Psoas muscle (tissue), 8 donors: ENCODE results near the gene PHOX2A. TPM values are rescaled to one million over a fixed set of nuclear protein-coding genes. Genes with fewer than 3 reads are reported as not detected.

Experiments used
- ATAC-seq, 4 donors: fragments of 200-7000 bp; cut with Tn5 transposase; one replicate each; pipeline ENCODE4 v1.9.1; 2020; ENCODE audit warnings: moderate library complexity in 3 of 4, mild to moderate bottlenecking in 2 of 4
- DNase-seq, 2 donors: peaks; one replicate each; pipeline ENCODE4 v3.0.0-alpha.2; 2020
- H3K27ac ChIP-seq: fragments of 200-600 bp; one replicate; pipeline ENCODE4 v1.8.0; 2022
- H3K27me3 ChIP-seq, 3 donors: fragments of 200-600 bp in 1 of 3; one replicate each; pipeline versions ENCODE4 v1.6.1 to v1.8.0; 2013 to 2022; ENCODE audit warnings: low read length in 2 of 3, mild to moderate bottlenecking in 2 of 3, moderate library complexity in 1 of 3; ENCODE audit not compliant: insufficient read depth in 3 of 3
- H3K36me3 ChIP-seq, 2 donors: fragments of 200-600 bp in 1 of 2; one replicate each; pipeline versions ENCODE4 v1.6.1 to v1.8.0; 2013 to 2022; ENCODE audit warnings: low read depth in 1 of 2, mild to moderate bottlenecking in 1 of 2, moderate library complexity in 1 of 2; ENCODE audit not compliant: insufficient read depth in 1 of 2
- H3K4me1 ChIP-seq: fragments of 200-600 bp; one replicate; pipeline ENCODE4 v1.8.0; 2022
- H3K4me3 ChIP-seq: fragments of 200-600 bp; one replicate; pipeline ENCODE4 v1.8.0; 2022; ENCODE audit warnings: mild to moderate bottlenecking
- H3K9me3 ChIP-seq: fragments of 200-600 bp; one replicate; pipeline ENCODE4 v1.8.0; 2022
- WGBS, 3 donors: extraction: QIAGEN DNeasy Blood & Tissue Kit; methylation state at CpG; one replicate each; pipeline versions ENCODE4 v1.1.6 to v1.1.7; 2013; 5-methylcytosine and 5-hydroxymethylcytosine counted together
- intact Hi-C, 2 donors: fragments of 100-400 bp; cut with DNase I; formaldehyde crosslinking; loops; one replicate each; pipeline versions ENCODE4 v1.11.0 to v1.14.2; 2022
- polyA plus RNA-seq, 3 donors: library from polyadenylated mRNA; stranded (reverse); fragments of 200-250 nt; gene quantifications; one replicate each; pipeline ENCODE4 v1.2.3, GENCODE V29; 2013
- total RNA-seq, 4 donors: library from RNA; stranded (reverse); fragmentation: NEBNext Ultra II Directional in 2 of 4; extraction: Animal tissue kit (Norgen Biotek cat#: 25700) in 2 of 4; gene quantifications; one replicate each; pipeline versions ENCODE4 v1.2.1 to v1.2.4, GENCODE V29; 2021 to 2023
- TF ChIP-seq, protein P1 (sequence below): fragments of 200-600 bp; IDR thresholded peaks from one replicate; pipeline ENCODE4 v1.8.0; 2022; ENCODE audit warnings: antibody characterized with exemption
- donor health status: healthy with polysubstance abuse.
- donor health status: DM: no; HTN: no; CAD: no; lungs with moderate emphysema.
- donor health status: Bipolar disorder and iron deficiency.
- donor health status: healthy.
- donor health status: DM: yes; HTN: yes; CAD: no.
- donor health status: DM: no; HTN: no; CAD: no.
- donor health status: DM: no; HTN: no; CAD: no.
- donor health status: DM: yes; HTN: yes; CAD: no.

PHOX2A gene
- total and polyA plus RNA-seq, 7 donors: 0.07 TPM; not detected in 6

DNA sequence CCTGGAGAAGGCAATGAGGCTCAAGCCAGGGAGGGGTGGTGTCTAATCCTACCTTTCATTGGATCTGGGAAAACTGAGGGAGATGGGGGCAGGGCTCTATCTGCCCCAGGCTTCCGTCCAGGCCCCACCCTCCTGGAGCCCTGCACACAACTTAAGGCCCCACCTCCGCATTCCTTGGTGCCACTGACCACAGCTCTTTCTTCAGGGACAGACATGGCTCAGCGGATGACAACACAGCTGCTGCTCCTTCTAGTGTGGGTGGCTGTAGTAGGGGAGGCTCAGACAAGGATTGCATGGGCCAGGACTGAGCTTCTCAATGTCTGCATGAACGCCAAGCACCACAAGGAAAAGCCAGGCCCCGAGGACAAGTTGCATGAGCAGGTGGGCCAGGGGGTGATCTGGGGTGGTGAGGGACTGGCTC, 52.0 kb downstream of the PHOX2A start, which contains the start of gene FOLR1:
Gene FOLR1 (plus strand): TSS at position 180 of the 421 bp plus-strand sequence. CDS start 34 bp downstream, at position 214.
- no peaks in the 10 kb centered on the region for H3K27me3 ChIP-seq
- TF ChIP-seq, protein P1, sequence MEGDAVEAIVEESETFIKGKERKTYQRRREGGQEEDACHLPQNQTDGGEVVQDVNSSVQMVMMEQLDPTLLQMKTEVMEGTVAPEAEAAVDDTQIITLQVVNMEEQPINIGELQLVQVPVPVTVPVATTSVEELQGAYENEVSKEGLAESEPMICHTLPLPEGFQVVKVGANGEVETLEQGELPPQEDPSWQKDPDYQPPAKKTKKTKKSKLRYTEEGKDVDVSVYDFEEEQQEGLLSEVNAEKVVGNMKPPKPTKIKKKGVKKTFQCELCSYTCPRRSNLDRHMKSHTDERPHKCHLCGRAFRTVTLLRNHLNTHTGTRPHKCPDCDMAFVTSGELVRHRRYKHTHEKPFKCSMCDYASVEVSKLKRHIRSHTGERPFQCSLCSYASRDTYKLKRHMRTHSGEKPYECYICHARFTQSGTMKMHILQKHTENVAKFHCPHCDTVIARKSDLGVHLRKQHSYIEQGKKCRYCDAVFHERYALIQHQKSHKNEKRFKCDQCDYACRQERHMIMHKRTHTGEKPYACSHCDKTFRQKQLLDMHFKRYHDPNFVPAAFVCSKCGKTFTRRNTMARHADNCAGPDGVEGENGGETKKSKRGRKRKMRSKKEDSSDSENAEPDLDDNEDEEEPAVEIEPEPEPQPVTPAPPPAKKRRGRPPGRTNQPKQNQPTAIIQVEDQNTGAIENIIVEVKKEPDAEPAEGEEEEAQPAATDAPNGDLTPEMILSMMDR: no peak
- H3K27ac ChIP-seq: no peak within 1 kb of the TSS
- ATAC-seq: no peak
- intact Hi-C loops: no loop called here
- H3K9me3 ChIP-seq: no peaks in the 10 kb centered on the region
- no peak within 1 kb of the TSS for H3K4me3 ChIP-seq
- no peaks in the 10 kb centered on the region for H3K36me3 ChIP-seq
- H3K4me1 ChIP-seq: no peaks in the 10 kb centered on the region
- DNase-seq: no peak
- WGBS, 3 donors: 65 to 81% (median 76%) methylated on average over 5 of the region's 5 CpGs

DNA sequence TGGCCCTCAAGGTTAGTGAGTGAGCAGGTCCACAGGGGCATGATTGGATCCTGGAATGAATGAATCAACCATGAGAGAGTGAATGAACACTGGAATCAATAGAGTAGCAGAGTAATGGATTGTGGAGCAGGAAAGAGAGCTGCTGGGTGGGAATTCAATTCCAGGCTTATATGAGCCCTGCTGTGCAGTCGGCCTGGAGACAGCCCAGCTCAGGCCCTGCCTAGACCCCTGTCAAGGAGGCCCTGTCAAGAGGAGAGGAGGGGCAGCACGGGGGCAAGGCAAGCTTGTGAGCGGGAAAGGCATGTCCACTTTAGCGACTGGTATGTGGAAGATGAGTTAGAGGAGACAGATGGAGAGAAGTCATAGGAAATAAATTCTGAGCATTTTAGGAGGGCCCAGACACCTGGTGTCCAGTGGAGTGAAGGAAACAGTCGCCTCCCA, 53.3 kb downstream of the PHOX2A start:
- no peak overlapping the region for H3K27ac ChIP-seq
- H3K36me3 ChIP-seq: no peaks in the 10 kb centered on the region
- no peaks in the 10 kb centered on the region for H3K27me3 ChIP-seq
- TF ChIP-seq, protein P1: no peak
- no peak overlapping the region for H3K4me3 ChIP-seq
- 73 to 81% (median 76%) methylated on average over 5 of the region's 5 CpGs for WGBS, 3 donors
- DNase-seq (no peak), ATAC-seq (no peak)
- H3K4me1 ChIP-seq: no peaks in the 10 kb centered on the region
- intact Hi-C loops: no loop called here
- H3K9me3 ChIP-seq: no peaks in the 10 kb centered on the region

DNA sequence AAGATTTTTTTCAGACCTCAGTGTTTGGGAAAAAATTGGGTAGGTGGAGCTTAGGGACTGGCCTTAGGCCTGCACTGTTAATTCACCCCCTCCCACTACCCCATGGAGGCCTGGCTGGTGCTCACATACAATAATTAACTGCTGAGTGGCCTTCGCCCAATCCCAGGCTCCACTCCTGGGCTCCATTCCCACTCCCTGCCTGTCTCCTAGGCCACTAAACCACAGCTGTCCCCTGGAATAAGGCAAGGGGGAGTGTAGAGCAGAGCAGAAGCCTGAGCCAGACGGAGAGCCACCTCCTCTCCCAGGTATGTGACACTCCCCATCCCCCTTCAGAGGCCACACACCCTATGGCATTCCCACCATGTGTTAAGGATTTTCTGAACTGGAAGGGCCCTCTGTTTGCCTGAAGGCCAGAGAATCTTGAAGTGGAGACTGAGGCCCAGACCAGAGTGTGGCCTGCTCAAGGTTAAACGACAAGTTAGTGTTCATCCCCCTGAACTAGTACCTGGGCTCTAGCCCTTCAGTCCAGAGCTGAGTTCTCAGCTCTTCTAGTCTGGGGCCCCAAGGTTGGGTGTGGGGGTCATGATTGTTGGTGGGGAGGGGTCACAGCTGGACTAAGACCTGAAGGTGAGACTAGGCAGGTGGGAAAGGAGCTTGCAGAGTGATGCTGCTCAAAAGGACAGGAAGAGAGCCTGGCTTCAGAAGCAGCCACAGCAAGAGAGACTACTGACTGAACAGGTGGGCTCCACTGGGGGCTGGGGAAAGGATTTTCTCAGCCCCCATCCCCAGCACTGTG, 54.3 kb downstream of the PHOX2A start:
- no peaks in the 10 kb centered on the region for H3K9me3 ChIP-seq
- no peaks in the 10 kb centered on the region for H3K27me3 ChIP-seq
- ATAC-seq (no peak), DNase-seq (no peak)
- intact Hi-C loops: no loop called here
- H3K36me3 ChIP-seq: no peaks in the 10 kb centered on the region
- no peak overlapping the region for H3K27ac ChIP-seq
- 56 to 77% (median 74%) methylated on average over 3 of the region's 3 CpGs for WGBS, 3 donors
- H3K4me3 ChIP-seq: no peak overlapping the region
- H3K4me1 ChIP-seq: no peaks in the 10 kb centered on the region
- TF ChIP-seq, protein P1: no peak

Other genes with a start within 250 kb of the PHOX2A start
- gene IL18BP, start 245.3 kb downstream of the PHOX2A start, total RNA-seq: 1 to 10 TPM; 2.9 to 4.4 (median 3.2) TPM
- 1 to 10 TPM; 1.5 to 2.1 (median 2.0) TPM for gene IL18BP, start 245.3 kb downstream of the PHOX2A start, polyA plus RNA-seq
- 100 to 1,000 TPM in 3 of 4 donors, 10 to 100 TPM in 1; 100.0 to 130 (median 111) TPM for gene NUMA1, start 163.6 kb downstream of the PHOX2A start, total RNA-seq
- gene NUMA1, start 163.6 kb downstream of the PHOX2A start, polyA plus RNA-seq: 100 to 1,000 TPM in 1 of 3 donors, 10 to 100 TPM in 2; 68.9 to 102 (median 92.8) TPM
- gene LRRC51, start 163.3 kb downstream of the PHOX2A start, total RNA-seq: 1 to 10 TPM; 4.9 to 5.9 (median 5.4) TPM
- gene LRRC51, start 163.3 kb downstream of the PHOX2A start, polyA plus RNA-seq: 10 to 100 TPM in 1 of 3 donors, 1 to 10 TPM in 2; 4.0 to 10.4 (median 7.0) TPM
- 10 to 100 TPM; 74.9 to 91.2 (median 80.4) TPM for gene LAMTOR1, start 140.9 kb downstream of the PHOX2A start, total RNA-seq
- 100 to 1,000 TPM; 101 to 223 (median 141) TPM for gene LAMTOR1, start 140.9 kb downstream of the PHOX2A start, polyA plus RNA-seq
- not detected for gene TOMT, start 138.3 kb downstream of the PHOX2A start, total RNA-seq
- not detected for gene TOMT, start 138.3 kb downstream of the PHOX2A start, polyA plus RNA-seq
- 10 to 100 TPM; 32.7 to 45.7 (median 37.1) TPM for gene ANAPC15, start 131.5 kb downstream of the PHOX2A start, total RNA-seq
- gene ANAPC15, start 131.5 kb downstream of the PHOX2A start, polyA plus RNA-seq: 10 to 100 TPM; 33.0 to 49.2 (median 43.0) TPM
- gene FOLR3, start 108.5 kb downstream of the PHOX2A start, total RNA-seq: under 1 TPM in 1 of 4 donors, not detected in 3; 0.58 TPM
- under 1 TPM in 1 of 3 donors, not detected in 2; 0.09 TPM for gene FOLR3, start 108.5 kb downstream of the PHOX2A start, polyA plus RNA-seq
- under 1 TPM in 2 of 4 donors, not detected in 2; 0.22 to 0.36 TPM for gene FOLR1, start 52.0 kb downstream of the PHOX2A start, total RNA-seq
- gene FOLR1, start 52.0 kb downstream of the PHOX2A start, polyA plus RNA-seq: not detected
- 10 to 100 TPM in 2 of 4 donors, 1 to 10 TPM in 2; 5.3 to 14.2 (median 9.4) TPM for gene FOLR2, start 27.4 kb downstream of the PHOX2A start, total RNA-seq
- 1 to 10 TPM; 2.9 to 4.5 (median 4.5) TPM for gene FOLR2, start 27.4 kb downstream of the PHOX2A start, polyA plus RNA-seq
- 100 to 1,000 TPM in 3 of 4 donors, 10 to 100 TPM in 1; 90.7 to 125 (median 121) TPM for gene INPPL1, start 19.4 kb downstream of the PHOX2A start, total RNA-seq
- gene INPPL1, start 19.4 kb downstream of the PHOX2A start, polyA plus RNA-seq: 10 to 100 TPM; 35.2 to 84.9 (median 60.1) TPM
- gene CLPB, start 190.4 kb upstream of the PHOX2A start, total RNA-seq: 10 to 100 TPM; 18.5 to 27.9 (median 26.4) TPM
- 10 to 100 TPM; 13.3 to 23.2 (median 20.1) TPM for gene CLPB, start 190.4 kb upstream of the PHOX2A start, polyA plus RNA-seq